ENCODE data around the gene SAFB.

DNA sequence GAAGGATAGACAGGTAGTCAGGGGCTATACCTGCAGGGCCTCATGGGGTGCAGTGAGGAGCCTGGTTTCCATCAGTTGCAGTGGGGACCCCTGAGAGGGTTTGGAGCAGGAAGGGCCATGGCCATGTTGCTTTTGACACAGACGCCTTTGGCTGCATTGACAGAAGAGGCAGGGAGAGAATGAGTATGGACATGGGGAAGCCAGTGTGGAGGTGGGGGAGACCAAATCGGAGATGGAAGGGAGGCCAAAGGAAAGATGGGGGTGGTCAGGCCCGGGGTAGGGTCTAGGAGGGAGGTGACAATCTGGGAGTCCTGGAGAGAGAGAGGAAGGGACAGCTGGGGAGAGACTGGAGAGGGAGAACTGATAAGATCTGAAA is 59.2 kb downstream of the SAFB start:
- no peak for TF ChIP-seq CTCF (IDR thresholded peaks at IDR 0.05)
- TF ChIP-seq POLR2A (IDR thresholded peaks at IDR 0.05) = no peak
- TF ChIP-seq POLR2AphosphoS5 (IDR thresholded peaks at IDR 0.05) = no peak
- TF ChIP-seq EP300 (IDR thresholded peaks at IDR 0.05; ENCODE audit: low read depth) = no peak

All from transverse colon (tissue), 4 donors.